AG08396 (cell line): ENCODE measurements around the gene PRIMPOL.

Experiments
- DNase-seq: peaks from one replicate; pipeline ENCODE4 v3.0.0; 2012; ENCODE audit warnings: low spot score, mixed read lengths

The PRIMPOL gene

DNA sequence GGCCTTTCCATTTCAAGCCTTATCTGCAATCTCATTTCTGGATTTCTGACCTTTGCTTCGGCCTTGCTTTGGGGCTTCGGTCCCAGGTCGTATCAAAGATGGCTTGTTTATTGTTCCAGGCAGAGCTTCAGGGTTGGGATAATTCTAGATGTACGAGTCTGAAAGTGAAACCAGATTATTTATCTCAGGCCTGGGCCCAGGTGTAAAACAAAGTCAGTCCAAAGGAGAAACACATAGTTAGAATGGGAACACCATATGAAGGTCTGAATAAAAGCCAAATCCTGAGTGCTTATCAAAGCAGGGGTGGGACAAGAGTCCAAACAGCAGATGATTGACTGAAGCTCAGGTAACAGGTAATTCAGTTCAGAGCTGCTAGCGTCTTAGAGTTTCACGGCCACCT is 17.1 kb downstream of the PRIMPOL start:
- DNase-seq: no peak

DNA sequence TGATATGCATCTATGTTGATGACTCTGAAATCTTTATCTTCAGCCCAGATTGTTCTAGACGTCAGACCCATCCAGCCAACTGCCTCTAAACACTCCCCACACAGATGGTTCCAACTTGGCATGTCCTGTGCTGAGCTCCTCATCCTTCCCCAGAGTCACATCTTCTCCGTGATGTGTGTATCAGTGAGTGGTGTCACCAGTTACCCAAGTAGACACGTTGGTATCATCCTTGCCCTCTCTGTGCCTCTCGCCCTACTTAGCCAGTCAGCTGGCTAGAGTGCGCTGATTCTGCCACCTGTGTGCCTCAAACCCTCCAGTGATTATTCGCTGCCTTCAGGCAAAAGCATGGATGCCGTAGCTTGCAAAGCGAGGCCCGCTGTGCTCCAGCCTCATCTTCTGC is 18.6 kb downstream of the PRIMPOL start:
- DNase-seq: no peak

DNA sequence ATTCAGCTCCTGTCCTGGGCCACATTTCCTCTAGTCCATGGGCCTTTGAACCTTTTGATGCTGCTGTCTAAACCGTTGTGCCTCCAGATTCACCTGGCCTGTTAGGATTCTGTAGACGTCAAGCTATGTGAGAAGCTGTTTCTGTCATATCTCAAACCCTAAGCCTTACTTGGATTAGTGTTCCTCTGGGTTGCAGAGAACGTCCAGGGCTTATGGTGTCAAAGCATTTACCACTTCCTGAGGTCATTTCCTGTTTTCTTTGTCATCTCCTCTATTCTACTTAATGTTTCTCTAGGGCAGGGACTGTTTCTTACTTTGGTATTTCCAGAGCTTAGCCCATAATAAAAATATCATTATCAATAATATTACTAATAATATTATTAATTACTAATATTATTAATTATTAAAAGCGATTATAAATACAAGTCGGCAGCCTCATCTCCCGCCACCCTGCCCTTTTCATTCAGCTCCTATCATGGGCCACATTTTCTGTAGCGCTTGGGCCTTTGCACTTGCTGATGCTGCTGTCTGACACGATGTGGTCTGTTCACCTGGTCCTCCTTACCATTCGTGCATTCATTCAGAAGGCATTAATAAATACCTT is 19.1 kb downstream of the PRIMPOL start:
- DNase-seq: no peak

GRCh38 chr4:184669251-184669650 is 19.7 kb downstream of the PRIMPOL start:
- DNase-seq: no peak

- no peak for DNase-seq
Observed at GRCh38 chr4:184671101-184671500, 21.6 kb downstream of the PRIMPOL start.

- no peak for DNase-seq
Observed at GRCh38 chr4:184672741-184673140, 23.2 kb downstream of the PRIMPOL start.

DNA sequence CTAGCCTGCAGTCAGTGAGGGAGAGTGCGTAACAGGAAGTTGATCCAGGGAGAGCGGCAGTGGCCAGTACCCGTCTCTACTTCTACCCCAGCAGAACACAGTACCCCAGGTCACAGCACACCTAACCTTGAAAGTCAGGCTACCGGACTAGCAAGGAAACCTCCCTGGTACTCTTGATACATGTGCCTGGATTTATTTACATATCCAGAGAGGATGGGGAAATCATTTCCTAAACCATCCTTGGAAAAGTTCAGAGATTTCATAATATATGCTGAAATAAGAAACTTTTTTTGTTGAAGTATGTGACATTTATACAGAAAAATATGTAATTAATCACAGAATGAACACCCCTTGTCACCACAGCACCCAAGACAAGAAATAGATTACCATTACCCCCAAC is 24.5 kb downstream of the PRIMPOL start:
- DNase-seq: no peak

- no peak for DNase-seq
Observed at GRCh38 chr4:184675018-184675417, 25.5 kb downstream of the PRIMPOL start.

DNA sequence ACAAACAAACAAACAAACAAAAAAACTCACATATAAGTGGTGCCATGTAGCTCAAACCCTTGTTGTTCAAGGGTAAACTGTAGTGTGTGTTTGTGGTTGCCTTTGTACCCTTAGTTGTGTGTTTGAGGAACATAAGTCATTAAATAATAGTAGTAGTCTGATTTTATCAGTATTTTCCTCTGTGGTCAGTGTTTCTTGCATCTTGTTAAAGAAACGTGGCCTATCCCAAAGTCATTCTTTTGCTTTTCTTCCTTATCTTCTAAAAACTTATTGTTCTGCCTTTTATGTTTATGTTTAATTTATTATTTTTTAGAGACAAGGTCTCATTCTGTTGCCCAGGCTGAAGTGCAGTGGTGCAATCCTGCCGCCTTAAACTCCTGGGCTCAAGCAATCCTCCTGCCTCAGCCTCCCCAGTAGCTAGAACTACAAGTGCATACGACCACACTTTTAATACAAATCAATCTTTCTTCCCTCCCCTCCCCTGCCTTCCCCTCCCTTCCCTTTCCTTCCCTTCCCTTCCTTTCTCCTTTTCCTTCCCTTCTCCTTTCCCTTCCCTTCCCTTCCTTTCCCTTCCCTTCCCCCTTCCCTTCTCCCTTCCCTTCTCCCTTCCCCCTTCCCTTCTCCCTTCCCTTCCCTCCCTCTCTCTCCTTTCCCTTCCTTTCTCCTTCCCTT is 26.4 kb downstream of the PRIMPOL start:
- no peak for DNase-seq

DNA sequence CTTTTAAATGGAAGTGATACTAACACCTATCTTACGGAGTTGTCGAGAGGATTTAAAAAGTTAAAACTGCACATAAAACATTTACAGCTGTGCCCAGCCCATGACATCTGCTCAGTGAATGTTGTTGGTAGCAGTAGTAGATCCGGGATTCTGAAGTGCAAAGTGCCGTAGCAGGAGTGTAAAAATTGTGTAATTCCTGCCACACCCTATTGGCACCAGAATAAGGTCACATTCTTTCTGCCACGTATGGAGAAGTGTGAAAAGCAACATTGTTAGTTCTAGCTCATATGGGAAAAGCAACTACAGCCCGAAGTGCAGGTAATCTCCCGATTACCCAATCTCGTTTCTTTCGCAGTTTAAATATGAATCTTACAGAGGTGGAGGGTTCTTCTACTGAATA is 31.2 kb downstream of the PRIMPOL start:
- no peak for DNase-seq

DNA sequence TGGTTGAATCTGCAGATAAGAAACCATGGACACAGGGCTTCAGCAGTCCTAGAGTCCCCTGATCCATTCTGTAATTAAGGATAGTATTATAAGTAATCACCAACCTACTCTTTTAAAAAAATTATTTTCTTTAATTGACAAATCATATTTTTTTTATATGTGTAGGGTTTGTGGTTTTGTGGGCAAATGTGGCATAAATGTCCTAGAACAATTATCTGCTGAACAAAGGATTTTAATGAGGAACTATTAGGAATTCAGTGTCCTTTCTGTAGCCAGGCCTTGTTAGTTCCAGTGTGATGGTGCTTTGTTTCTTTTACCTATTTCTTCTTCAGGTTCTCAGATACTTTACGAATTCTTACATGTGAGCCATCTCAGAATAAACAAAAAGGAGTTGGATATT is 32.4 kb downstream of the PRIMPOL start:
- DNase-seq: no peak

DNA sequence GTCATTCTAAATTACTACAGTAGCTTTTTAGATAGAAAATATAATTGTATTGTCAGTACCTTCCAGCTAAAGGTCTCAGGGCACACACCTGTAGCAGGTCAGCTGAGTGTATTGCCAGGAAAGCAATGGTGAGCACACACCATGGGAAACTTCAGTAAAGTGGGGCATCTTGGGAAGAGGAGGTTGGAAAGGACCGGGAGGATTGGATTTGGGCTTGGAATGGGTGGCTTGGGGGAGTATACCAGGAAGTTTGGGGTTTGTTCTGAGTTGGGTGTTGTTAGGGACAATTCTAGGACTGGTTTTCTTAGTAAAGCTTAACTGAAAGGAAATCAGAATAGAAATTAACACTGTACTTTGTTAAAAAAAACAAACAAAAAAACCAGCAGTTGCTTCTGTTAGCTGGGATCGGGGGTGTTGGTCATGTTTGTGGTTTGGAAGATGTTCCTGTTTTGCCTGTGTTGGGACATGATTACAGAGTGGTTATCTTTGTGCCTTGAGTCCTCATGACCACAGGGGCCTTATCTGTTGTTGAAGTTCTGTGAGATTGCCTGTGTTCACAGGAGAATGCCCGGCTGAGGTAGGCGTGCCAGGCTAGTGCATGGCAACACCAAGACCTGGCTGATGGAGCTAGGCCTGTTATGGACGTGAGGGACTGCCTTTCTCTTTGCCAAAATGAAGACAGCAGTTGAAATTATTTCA is 35.1 kb downstream of the PRIMPOL start:
- no peak for DNase-seq

GRCh38 chr4:184688005-184688404 is 38.5 kb downstream of the PRIMPOL start:
- DNase-seq: no peak

- DNase-seq: peak; percentile 60
Observed at GRCh38 chr4:184688447-184688846, 38.9 kb downstream of the PRIMPOL start.

GRCh38 chr4:184689681-184690080 is 40.1 kb downstream of the PRIMPOL start:
- DNase-seq: no peak

GRCh38 chr4:184693056-184693455 is 43.5 kb downstream of the PRIMPOL start:
- no peak for DNase-seq

DNA sequence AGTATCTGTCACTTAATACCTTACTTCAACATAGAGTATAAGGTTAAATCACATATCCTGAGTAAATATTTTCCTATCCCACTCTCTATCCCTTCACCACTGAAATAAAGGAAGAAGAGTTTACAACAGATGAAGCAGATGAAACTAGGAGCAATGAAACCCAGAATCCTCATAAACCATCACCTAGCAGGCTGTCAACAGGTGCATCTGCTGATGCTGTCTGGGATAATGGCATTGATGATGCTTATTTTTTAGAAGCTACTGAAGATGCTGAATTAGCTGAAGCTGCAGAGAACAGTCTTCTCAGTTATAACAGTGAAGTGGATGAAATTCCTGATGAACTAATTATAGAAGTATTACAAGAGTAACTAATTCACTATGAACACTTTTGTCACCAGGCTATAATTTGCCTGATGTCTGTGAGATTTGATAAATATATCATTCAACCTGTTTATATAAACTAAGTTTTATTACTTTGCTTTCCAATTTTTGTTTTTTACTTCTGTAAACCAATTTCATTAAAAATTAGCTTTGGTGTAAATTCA is 44.9 kb downstream of the PRIMPOL start:
- no peak for DNase-seq

- no peak for DNase-seq
Observed at GRCh38 chr4:184695178-184695896, 45.8 kb downstream of the PRIMPOL start.

DNA sequence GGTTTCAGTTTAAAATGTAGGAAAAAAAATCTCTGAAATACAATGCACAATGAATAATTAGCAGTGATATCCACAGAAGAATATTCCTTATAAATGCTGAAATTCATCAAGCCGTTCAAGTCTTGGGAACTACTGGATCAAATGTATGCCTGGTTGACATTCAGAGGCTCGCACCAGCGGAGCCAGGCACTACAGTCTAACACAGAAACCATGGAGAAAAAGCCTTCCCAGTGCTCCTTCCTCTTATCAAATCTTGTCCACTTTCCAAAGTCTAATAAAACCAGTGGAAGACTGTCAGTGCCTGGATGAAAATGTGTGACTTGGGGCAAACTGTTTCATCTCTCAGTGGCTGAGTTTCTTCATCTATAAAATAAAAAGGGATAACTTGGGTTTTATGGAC is 48.4 kb downstream of the PRIMPOL start:
- DNase-seq: no peak

- DNase-seq: peak; percentile 8
Observed at GRCh38 chr4:184699941-184700340, 50.4 kb downstream of the PRIMPOL start.

GRCh38 chr4:184702114-184702513 is 52.6 kb downstream of the PRIMPOL start:
- no peak for DNase-seq

GRCh38 chr4:184705692-184706091 is 56.2 kb downstream of the PRIMPOL start:
- DNase-seq: no peak

DNA sequence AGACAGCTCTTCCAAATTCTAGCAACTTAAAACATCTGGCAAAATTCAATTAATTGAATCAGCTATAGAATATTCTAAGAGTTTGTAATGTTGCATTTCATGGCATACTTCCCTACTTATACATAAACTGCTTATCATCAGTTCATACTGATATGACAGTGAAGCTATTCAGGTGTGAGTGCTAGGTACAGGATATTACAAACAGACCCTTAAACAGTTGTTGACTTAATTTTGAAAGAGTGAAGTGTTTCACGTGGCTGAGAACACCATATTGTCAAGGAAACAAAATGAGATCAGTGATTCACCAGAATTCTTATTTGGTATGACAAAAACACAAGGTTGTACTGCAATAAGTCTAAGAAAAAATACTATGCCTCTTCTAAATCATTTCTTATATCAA is 56.9 kb downstream of the PRIMPOL start:
- no peak for DNase-seq
